C4-2B (cell line): ENCODE results near the gene NFIA.

Experiments used
- ZFX ChIP-seq: fragments of 450-650 bp; IDR thresholded peaks from 2 replicates; pipeline ENCODE4 v1.6.1; 2017
- TF ChIP-seq, protein P1 (sequence below): fragments of 450-650 bp; conservative IDR thresholded peaks from 2 replicates; pipeline ENCODE4 v1.5.1; 2017; ENCODE audit warnings: mild to moderate bottlenecking

DNA sequence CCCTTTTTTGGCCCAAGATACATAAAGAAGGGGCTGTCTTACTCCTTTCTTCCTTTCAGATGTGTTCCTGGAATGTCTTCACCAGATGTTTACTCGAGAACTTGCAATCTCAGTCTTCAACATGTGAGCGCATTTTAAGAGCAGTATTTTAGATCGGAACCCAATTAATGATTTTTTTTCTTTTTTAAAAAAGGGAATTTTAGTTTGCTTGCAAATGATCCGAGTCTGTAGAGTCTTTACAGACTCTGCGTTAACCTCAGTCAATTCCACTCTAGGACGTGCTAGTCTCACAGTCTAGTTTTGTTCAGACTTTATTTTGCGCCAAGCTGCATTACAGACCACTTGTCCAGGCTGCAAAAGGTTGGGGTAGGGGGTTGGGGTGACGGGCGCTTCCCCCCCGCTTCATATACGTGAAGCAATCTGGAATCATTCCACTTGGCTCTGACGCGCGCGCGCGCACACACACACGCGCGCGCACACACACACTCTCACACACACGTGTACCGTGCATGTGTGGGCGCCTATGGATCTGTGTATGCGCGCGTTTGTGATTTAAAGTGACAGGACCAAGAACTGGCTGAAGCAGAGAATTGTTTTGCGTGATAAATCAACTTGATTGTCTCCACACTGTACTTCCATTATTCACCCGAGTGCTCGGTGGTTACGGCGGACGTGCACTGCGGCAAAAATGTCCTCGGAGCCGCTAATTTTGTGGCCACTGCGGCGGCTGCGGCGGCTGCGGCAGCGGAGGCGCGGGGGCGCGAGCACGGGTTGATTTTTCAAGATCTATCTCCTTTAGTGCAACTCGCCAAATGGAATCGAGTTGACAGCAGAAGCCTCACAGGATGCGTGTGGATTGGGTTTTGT is 25.6 kb upstream of the NFIA start:
- TF ChIP-seq, protein P1, sequence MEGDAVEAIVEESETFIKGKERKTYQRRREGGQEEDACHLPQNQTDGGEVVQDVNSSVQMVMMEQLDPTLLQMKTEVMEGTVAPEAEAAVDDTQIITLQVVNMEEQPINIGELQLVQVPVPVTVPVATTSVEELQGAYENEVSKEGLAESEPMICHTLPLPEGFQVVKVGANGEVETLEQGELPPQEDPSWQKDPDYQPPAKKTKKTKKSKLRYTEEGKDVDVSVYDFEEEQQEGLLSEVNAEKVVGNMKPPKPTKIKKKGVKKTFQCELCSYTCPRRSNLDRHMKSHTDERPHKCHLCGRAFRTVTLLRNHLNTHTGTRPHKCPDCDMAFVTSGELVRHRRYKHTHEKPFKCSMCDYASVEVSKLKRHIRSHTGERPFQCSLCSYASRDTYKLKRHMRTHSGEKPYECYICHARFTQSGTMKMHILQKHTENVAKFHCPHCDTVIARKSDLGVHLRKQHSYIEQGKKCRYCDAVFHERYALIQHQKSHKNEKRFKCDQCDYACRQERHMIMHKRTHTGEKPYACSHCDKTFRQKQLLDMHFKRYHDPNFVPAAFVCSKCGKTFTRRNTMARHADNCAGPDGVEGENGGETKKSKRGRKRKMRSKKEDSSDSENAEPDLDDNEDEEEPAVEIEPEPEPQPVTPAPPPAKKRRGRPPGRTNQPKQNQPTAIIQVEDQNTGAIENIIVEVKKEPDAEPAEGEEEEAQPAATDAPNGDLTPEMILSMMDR = no peak
- TF ChIP-seq ZFX = no peak
